Chondrocyte (in vitro differentiated cells): ENCODE measurements around the gene CAD. TPM values are rescaled to one million over a fixed set of nuclear protein-coding genes. Genes with fewer than 3 reads are reported as not detected.

Experiments used
- DNase-seq: peaks from one replicate; pipeline ENCODE4 v3.0.0; 2021; ENCODE audit warnings: mixed read lengths, low spot score
- H3K27ac Mint-ChIP-seq: one replicate; pipeline ENCODE4 v1.8.0; 2021; ENCODE audit warnings: mild to moderate bottlenecking, moderate library complexity, mixed read lengths; ENCODE audit not compliant: unreplicated experiment
- H3K27me3 Mint-ChIP-seq: 2 replicates; pipeline ENCODE4 v1.8.0; 2021; ENCODE audit warnings: low read depth, mixed read lengths
- H3K36me3 Mint-ChIP-seq: 2 replicates; pipeline ENCODE4 v1.8.0; 2021; ENCODE audit warnings: low read depth, mixed read lengths
- H3K4me1 Mint-ChIP-seq: 2 replicates; pipeline ENCODE4 v1.8.0; 2021; ENCODE audit warnings: low read depth, mild to moderate bottlenecking, mixed read lengths
- H3K4me3 Mint-ChIP-seq: one replicate; pipeline ENCODE4 v1.8.0; 2021; ENCODE audit warnings: mild to moderate bottlenecking, moderate library complexity, mixed read lengths; ENCODE audit not compliant: unreplicated experiment
- H3K9me3 Mint-ChIP-seq: 2 replicates; pipeline ENCODE4 v1.8.0; 2021; ENCODE audit warnings: low read depth, mixed read lengths
- CTCF ChIP-seq: fragments of 200-600 bp; sonication (generic); IDR thresholded peaks from 2 replicates; pipeline ENCODE4 v1.5.0; 2021; ENCODE audit warnings: antibody characterized with exemption, mild to moderate bottlenecking, moderate library complexity
- total RNA-seq: library from RNA; stranded (reverse); gene quantifications from 3 replicates; pipeline ENCODE4 v1.2.1, GENCODE V29; 2021

Gene CAD
- total RNA-seq, 1 donor from 2014 or later, result 55.0 TPM

- H3K4me3 Mint-ChIP-seq, result no peak overlapping the region
- H3K27ac Mint-ChIP-seq, result no peak overlapping the region
- TF ChIP-seq CTCF, result no peak
- peaks cover 25% of the 10 kb centered on the region for H3K4me1 Mint-ChIP-seq
- no peak for DNase-seq
- peaks cover 28% of the 10 kb centered on the region for H3K27me3 Mint-ChIP-seq
- H3K9me3 Mint-ChIP-seq, result no peaks in the 10 kb centered on the region
- H3K36me3 Mint-ChIP-seq, result no peaks in the 10 kb centered on the region
Observed at GRCh38 chr2:27278010-27278409, 60.8 kb downstream of the CAD start.

DNA sequence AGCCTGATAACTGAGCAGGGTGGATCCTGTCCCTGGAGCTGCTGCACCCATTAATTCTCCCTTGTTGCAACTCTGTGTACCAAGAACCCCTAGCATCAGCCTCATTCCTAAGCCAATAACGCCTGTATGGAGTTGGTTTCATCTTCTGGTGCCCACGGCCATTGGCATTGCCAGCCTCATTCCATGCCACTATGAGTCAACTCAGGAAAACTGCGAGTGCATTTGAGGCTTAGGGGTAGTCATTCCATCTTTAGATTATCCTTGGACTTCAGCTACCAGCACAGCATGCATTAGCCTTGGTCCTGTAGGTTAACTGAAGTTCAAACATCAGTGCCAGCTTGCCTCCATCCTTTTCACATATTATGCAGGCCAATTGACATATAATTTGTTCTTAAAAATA lies 63.7 kb downstream of the CAD start:
- Mint-ChIP-seq H3K27ac (no peak overlapping the region), H3K27me3 (peaks cover 29% of the 10 kb centered on the region), H3K4me3 (no peak overlapping the region), H3K4me1 (peaks cover 28% of the 10 kb centered on the region), H3K36me3 (no peaks in the 10 kb centered on the region), H3K9me3 (no peaks in the 10 kb centered on the region)
- DNase-seq, result no peak
- no peak for TF ChIP-seq CTCF

DNA sequence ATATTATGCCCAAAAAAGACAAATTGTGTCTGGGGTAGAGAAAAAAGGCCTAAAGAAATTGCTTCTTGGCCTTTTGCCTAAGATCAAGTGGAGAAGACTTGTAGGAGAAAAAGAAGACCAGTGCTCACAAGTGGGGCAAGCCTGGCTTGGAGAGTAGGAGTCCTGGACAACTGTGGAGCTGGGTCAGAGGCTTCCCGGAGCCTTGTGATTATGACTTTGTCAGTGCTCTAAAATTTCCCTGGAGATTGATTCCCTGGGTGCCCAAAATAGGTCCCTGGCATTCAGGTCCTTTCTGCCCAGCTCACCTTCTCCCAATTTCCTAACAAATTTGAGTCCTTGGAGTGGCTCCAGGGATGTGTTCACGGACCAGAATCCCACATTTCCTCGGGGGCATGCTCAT lies 64.3 kb downstream of the CAD start:
- Mint-ChIP-seq H3K27ac (no peak overlapping the region), H3K9me3 (no peaks in the 10 kb centered on the region), H3K27me3 (peaks cover 30% of the 10 kb centered on the region), H3K4me1 (peaks cover 28% of the 10 kb centered on the region), H3K4me3 (no peak overlapping the region), H3K36me3 (no peaks in the 10 kb centered on the region)
- no peak for DNase-seq
- TF ChIP-seq CTCF, result no peak

DNA sequence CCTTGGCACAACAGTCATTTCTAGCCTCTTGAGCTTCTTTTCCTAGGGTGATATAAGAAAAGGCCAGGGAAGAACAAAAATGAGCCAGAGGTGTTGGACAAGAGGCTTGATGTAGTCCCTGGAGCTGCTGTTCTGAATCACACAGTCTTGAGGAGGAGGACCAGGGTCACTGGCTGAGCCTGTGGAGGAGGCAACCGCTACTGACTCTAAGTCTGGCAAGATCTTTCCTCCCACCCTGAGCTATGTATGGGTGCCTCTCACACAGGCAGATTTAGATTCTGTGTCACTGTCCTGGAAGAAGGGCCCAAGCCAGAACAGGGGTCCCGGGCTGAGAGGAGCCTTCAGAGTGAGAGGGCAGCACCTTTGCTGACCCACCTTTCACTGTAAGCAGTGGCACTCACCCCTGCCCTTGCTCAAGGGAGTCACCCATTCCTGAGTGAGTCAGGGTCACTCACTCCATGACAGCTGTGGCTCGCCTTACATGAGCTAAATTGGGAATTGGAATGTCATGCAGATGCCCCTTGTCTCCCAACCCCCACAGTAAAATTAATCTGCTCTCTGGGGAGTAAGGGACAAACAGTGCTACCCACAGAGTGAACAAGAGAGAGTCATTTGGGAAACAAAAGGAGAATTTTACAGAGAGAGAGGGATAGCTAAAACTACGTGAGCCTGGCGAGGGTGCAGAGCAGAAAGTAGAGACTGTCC lies 64.8 kb downstream of the CAD start, which contains the start of gene TRIM54:
Gene TRIM54, plus strand, starts transcription at position 575 of the 705 bp plus-strand sequence. CDS start 303 bp downstream, outside the sequence.
- no peak for DNase-seq
- Mint-ChIP-seq H3K27me3 (peaks cover 32% of the 10 kb centered on the region), H3K4me3 (no peak within 1 kb of the TSS), H3K36me3 (no peaks in the 10 kb centered on the region), H3K27ac (no peak within 1 kb of the TSS), H3K4me1 (peaks cover 28% of the 10 kb centered on the region), H3K9me3 (no peaks in the 10 kb centered on the region)
- TF ChIP-seq CTCF, result no peak

DNA sequence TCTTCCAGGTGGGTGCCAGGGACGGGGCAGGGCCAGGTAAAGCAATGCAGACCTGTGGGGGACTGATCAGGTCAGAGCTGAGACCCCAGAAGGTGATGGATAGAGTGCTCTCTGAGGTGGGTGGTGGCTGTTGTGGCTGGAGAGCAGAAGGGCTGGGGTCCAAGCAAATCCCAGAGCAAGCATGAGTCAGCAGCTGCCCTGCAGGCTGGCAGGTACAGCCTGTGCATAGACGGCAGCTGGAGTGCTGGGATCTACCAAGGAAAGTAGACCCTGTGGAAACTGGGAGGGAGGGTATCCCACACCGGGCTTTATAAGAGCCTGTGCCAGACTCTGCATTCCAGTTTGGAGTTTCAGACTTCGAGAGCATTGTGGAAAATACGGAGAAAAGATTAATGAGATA lies 65.7 kb downstream of the CAD start:
- Mint-ChIP-seq H3K27me3 (peaks cover 35% of the 10 kb centered on the region), H3K4me3 (no peak overlapping the region), H3K4me1 (peaks cover 28% of the 10 kb centered on the region), H3K27ac (no peak overlapping the region), H3K36me3 (no peaks in the 10 kb centered on the region), H3K9me3 (no peaks in the 10 kb centered on the region)
- TF ChIP-seq CTCF, result no peak
- no peak for DNase-seq
